Measurements from ENCODE around the gene RNF220. TPM values are rescaled to one million over a fixed set of nuclear protein-coding genes. Genes with fewer than 3 reads are reported as not detected.
A peak's percentile ranks its signal among the peaks of the same experiment; 100 is the strongest.

The RNF220 gene
- total and polyA plus RNA-seq, 2 donors (not counting 3 experiments of a cell fraction or from before 2014, with no cell fraction given): 62.7 to 66.6 TPM

- intact Hi-C loops (cut with micrococcal nuclease) (loop anchor here (1.0 to 2.0 kb wide), 3 partner anchors 17 to 79 kb away; partner anchors contain the start of gene RNF220), dilution Hi-C loops (cut with MboI; ENCODE audit: extremely low pct_ligation_motif_present, low sequenced_read_pairs) (no loop called here)
- H3K79me2 ChIP-seq (ENCODE audit: control insufficient read depth, insufficient read depth, low read length): no peaks in the 10 kb centered on the region
- no peak overlapping the region for H3K9ac ChIP-seq (replicated peaks; ENCODE audit: extremely low read depth, insufficient read depth, low read length)
- TF ChIP-seq POLR2AphosphoS5 (IDR thresholded peaks at IDR 0.05; ENCODE audit: insufficient read depth, low read depth, low read length): peak; percentile 69
- no peak for TF ChIP-seq FOS (IDR thresholded peaks at IDR 0.05; ENCODE audit: borderline replicate concordance, insufficient read depth, low read length)
- H3K4me1 ChIP-seq (ENCODE audit: control insufficient read depth, extremely low read depth, insufficient read depth, low read length): peaks cover 34% of the 10 kb centered on the region
- ChIA-PET CTCF (interaction anchor here (1.0 to 3.2 kb wide), 6 partner anchors 9 to 78 kb away, joined by 3 to 23 read pairs (median 4); no protein-coding TSS in a partner anchor), POLR2A (no interaction called here)
- peaks cover 20 to 30% of the 10 kb centered on the region in 2 experiments for H3K27me3 ChIP-seq (ENCODE audit: control insufficient read depth in 2 of 2, insufficient read depth in 2 of 2, low read length in 2 of 2)
- H4K20me1 ChIP-seq (replicated peaks; ENCODE audit: control insufficient read depth, extremely low read depth, insufficient read depth, low read length): no peaks in the 10 kb centered on the region
- H3K9me3 ChIP-seq (replicated peaks; ENCODE audit: control insufficient read depth, insufficient read depth, low read length): no peaks in the 10 kb centered on the region
- no peaks in the 10 kb centered on the region for H3K9me1 ChIP-seq (replicated peaks; ENCODE audit: control insufficient read depth, extremely low read depth, insufficient read depth, low read length)
- no peaks in the 10 kb centered on the region for H3K36me3 ChIP-seq (ENCODE audit: control insufficient read depth in 2 of 2, extremely low read depth in 1 of 2, insufficient read depth in 2 of 2, low read length in 2 of 2)
- DNase-seq (ENCODE audit: low read depth, low spot score) (peak; percentile 81), FAIRE-seq (peak; percentile 95)
- H3K4me3 ChIP-seq (replicated peaks in 1 of 3; ENCODE audit: insufficient read depth in 1 of 3, low read depth in 1 of 3, low read length in 3 of 3): no peak overlapping the region
- H3K27ac ChIP-seq (ENCODE audit: insufficient read depth, low read depth, low read length): peak overlapping the region; percentile 35
- H2AFZ ChIP-seq (ENCODE audit: low read depth, low read length): peak overlapping the region; percentile 49
- no TSS peak for BruUV-seq (replicated peaks)
- H3K4me2 ChIP-seq (ENCODE audit: insufficient read depth, low read length): peak overlapping the region; percentile 63
Observed at GRCh38 chr1:44422161-44422560, 17.1 kb downstream of the RNF220 start.

DNA sequence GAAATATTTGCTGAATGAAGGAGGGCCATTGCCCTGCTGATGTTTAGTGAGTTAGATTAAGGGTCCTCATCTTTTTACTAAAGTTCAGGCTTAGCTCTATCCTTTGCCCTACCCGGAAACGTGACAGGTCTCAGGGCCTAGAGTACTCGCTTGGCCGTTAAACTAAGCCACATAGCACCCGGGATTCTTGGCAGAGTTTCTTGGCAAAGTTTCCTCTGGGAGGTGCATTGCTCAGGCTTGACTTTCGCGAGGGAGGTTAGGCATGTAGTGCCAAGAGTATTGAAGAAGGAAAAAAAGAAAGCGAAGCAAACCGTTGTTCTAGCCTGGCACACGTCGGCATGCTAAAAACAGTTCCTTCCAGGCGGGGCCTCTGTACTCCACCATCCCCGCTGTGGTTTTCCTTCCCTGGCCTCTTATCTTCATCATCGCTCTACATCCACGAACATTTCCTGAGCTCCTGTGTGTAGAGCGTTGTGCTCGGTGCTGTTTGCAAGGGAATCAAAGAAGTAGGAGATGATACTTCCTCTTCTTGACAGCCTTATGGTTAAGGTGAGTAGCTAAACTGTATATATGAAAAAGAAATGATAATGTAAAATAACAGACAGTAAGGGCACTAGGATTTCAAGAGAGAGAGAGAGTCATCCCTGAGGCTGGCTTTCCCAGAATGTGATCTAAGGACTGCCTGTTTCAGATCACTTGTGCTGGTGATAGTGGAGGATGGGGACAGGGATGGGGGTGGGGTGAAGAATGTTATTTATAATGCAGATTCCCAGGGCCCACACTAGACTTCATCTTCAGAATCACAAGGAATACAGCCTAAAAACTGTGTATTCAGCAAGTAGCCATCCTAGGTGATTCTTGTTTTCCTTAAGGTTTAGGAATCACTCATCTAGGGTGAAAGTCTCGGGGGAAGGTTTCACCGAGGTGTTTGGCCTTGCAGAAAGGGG is 18.8 kb downstream of the RNF220 start:
- Histone ChIP-seq H3K27me3 (ENCODE audit: control insufficient read depth in 2 of 2, insufficient read depth in 2 of 2, low read length in 2 of 2) (peaks cover 25% of the 10 kb centered on the region in 2 experiments), H2AFZ (ENCODE audit: low read depth, low read length) (peak overlapping the region; percentile 79), H3K79me2 (ENCODE audit: control insufficient read depth, insufficient read depth, low read length) (no peaks in the 10 kb centered on the region), H3K4me3 (replicated peaks in 1 of 3; ENCODE audit: insufficient read depth in 1 of 3, low read depth in 1 of 3, low read length in 3 of 3) (no peak overlapping the region), H3K36me3 (ENCODE audit: control insufficient read depth in 2 of 2, extremely low read depth in 1 of 2, insufficient read depth in 2 of 2, low read length in 2 of 2) (no peaks in the 10 kb centered on the region), H3K9ac (replicated peaks; ENCODE audit: extremely low read depth, insufficient read depth, low read length) (peak overlapping the region; percentile 8), H3K27ac (ENCODE audit: insufficient read depth, low read depth, low read length) (no peak overlapping the region), H3K4me1 (ENCODE audit: control insufficient read depth, extremely low read depth, insufficient read depth, low read length) (peaks cover 32% of the 10 kb centered on the region), H4K20me1 (replicated peaks; ENCODE audit: control insufficient read depth, extremely low read depth, insufficient read depth, low read length) (no peaks in the 10 kb centered on the region), H3K4me2 (ENCODE audit: insufficient read depth, low read length) (peak overlapping the region; percentile 72), H3K9me3 (replicated peaks; ENCODE audit: control insufficient read depth, insufficient read depth, low read length) (no peaks in the 10 kb centered on the region), H3K9me1 (replicated peaks; ENCODE audit: control insufficient read depth, extremely low read depth, insufficient read depth, low read length) (no peaks in the 10 kb centered on the region)
- no peak for TF ChIP-seq JUN (IDR thresholded peaks at IDR 0.05; ENCODE audit: borderline replicate concordance, insufficient read depth, insufficient read length, low read depth)
- peak; percentile 96 for TF ChIP-seq GATA2 (IDR thresholded peaks at IDR 0.05; ENCODE audit: insufficient read depth, insufficient read length, low read depth, low read length)
- no peak for TF ChIP-seq MYC (IDR thresholded peaks at IDR 0.05; ENCODE audit: low read depth, low read length)
- TF ChIP-seq POLR2AphosphoS5 (IDR thresholded peaks at IDR 0.05; ENCODE audit: insufficient read depth, low read depth, low read length): no peak
- TF ChIP-seq CTCF (IDR thresholded peaks at IDR 0.05; ENCODE audit: extremely low read depth in 1 of 2, insufficient read depth in 1 of 2, low read depth in 1 of 2, low read length in 2 of 2): no peak
- no peak for TF ChIP-seq FOS (IDR thresholded peaks at IDR 0.05; ENCODE audit: borderline replicate concordance, insufficient read depth, low read length)
- FAIRE-seq (peak; percentile 91), DNase-seq (ENCODE audit: low read depth, low spot score) (peak; percentile 50)
- dilution Hi-C loops (cut with MboI; ENCODE audit: extremely low pct_ligation_motif_present, low sequenced_read_pairs) (no loop called here), intact Hi-C loops (cut with micrococcal nuclease) (loop anchor here (2.0 kb wide), 1 partner anchor 77 kb away; no protein-coding TSS in a partner anchor)
- POLR2A ChIA-PET: no interaction called here
- no TSS peak for BruUV-seq (replicated peaks)
- CTCF ChIA-PET: interaction anchor here (1.0 to 3.2 kb wide), 5 partner anchors 16 to 77 kb away, joined by 3 to 23 read pairs (median 4); no protein-coding TSS in a partner anchor
